Measurements from ENCODE around the gene MAML2. TPM values are rescaled to one million over a fixed set of nuclear protein-coding genes. Genes with fewer than 3 reads are reported as not detected.

The MAML2 gene
- total and polyA plus RNA-seq, 2 of the 8 experiments (the other 6 are each of a cell fraction or from before 2014, with no cell fraction given) = 3.8 to 6.6 TPM

DNA sequence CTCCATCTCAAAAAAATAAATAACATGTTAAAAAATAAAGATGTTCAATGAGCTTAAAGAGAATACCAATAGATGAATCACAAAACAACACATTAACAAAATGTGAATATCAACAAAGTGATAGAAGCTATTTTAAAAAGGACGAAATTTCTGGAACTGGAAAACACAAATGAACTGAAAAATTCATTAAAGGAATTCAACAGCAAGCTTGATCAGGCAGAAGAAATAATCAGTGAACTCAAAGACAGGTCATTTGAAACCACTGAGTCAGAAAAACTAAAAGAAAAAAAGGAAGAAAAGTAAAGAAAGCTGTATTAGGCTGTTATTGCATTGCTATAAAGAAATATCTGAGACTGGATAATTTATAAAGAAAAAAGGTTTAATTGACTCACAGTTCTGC lies 412.0 kb downstream of the MAML2 start (continued):
- TF ChIP-seq, protein P1, sequence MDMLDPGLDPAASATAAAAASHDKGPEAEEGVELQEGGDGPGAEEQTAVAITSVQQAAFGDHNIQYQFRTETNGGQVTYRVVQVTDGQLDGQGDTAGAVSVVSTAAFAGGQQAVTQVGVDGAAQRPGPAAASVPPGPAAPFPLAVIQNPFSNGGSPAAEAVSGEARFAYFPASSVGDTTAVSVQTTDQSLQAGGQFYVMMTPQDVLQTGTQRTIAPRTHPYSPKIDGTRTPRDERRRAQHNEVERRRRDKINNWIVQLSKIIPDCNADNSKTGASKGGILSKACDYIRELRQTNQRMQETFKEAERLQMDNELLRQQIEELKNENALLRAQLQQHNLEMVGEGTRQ (IDR thresholded peaks at IDR 0.05; ENCODE audit: low read length) = no peak
- no peak for TF ChIP-seq HDAC6 (IDR thresholded peaks at IDR 0.05; ENCODE audit: low read depth, low read length)
